ENCODE results near the gene AHI1.
A peak's percentile ranks its signal among the peaks of the same experiment; 100 is the strongest.
"Not testable (repeated sequence)": the region's sequence is repeated elsewhere in the genome, so short reads cannot be mapped to it uniquely, and the experiment has no call there.

The AHI1 gene

DNA sequence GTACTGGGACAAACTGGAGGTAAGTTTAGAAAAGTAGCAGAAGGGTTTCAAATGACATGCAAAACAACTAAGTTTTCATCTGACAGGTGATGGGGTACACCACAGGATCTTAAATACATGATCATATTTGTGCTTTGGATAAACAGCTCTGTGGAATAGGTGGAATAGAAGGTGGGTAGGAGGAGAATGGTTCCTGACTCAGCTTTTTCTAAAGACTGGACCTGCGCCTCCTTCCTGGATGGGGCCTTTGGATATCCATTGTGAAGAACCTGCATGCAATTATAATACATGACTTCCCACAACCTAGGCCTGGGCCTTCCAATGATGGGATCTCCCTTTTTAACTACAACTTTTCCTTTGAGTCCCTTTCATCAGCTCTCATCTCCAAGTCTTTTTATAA lies 145.9 kb downstream of the AHI1 start:
- CTCF ChIA-PET: interaction anchor here (0.8 kb wide), 1 partner anchor 31 kb away, joined by 3 read pairs; no protein-coding TSS in a partner anchor
- TF ChIP-seq, protein P1, sequence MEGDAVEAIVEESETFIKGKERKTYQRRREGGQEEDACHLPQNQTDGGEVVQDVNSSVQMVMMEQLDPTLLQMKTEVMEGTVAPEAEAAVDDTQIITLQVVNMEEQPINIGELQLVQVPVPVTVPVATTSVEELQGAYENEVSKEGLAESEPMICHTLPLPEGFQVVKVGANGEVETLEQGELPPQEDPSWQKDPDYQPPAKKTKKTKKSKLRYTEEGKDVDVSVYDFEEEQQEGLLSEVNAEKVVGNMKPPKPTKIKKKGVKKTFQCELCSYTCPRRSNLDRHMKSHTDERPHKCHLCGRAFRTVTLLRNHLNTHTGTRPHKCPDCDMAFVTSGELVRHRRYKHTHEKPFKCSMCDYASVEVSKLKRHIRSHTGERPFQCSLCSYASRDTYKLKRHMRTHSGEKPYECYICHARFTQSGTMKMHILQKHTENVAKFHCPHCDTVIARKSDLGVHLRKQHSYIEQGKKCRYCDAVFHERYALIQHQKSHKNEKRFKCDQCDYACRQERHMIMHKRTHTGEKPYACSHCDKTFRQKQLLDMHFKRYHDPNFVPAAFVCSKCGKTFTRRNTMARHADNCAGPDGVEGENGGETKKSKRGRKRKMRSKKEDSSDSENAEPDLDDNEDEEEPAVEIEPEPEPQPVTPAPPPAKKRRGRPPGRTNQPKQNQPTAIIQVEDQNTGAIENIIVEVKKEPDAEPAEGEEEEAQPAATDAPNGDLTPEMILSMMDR (IDR thresholded peaks at IDR 0.05; ENCODE audit: control extremely low read depth, extremely low read depth, low read depth, missing control alignments): no peak
- POLR2A ChIA-PET: no interaction called here
- no peak for DNase-seq (ENCODE audit: extremely low spot score)

DNA sequence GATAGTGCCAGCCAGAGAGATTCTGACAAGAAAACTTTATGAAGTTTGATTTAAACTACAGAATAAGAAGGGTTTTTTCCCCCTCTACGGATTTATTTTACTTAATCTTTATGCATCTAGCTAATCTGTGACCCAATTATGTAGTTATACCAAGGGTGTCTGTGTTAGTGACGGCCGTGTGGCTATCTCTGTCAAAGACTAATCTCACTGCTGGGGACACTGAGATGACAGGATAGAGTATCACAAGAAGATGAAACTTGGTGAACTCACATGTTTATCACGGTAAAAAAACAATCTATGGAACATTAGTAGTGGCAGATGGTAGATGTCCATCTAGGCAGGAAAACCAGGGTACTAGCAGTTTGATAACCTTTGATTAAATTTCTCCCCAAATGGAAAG lies 149.7 kb downstream of the AHI1 start:
- POLR2A ChIA-PET: no interaction called here

DNA sequence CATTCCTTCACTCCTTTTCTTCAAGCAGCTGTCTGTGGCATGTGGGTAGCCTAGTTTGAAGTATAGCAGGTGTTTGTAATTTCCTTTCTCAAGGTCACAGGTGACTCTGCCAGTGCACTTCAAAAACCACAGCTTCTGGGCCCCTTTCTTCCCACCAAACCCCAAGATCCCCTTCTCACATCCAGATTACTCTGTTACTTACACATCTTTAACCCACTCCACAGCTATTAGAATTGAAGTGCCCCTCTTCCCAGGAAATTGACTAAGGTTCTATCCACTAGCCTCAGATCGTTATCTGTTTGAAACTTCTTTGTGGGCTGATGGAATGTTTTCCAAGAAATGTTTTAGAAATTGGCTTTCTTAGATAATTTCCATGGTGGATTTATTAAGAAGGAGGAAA lies 150.8 kb downstream of the AHI1 start:
- CTCF ChIA-PET: interaction anchor here (0.9 to 1.4 kb wide), 4 partner anchors 10 to 24 kb away, joined by 3 read pairs; no protein-coding TSS in a partner anchor
- TF ChIP-seq, protein P1 (IDR thresholded peaks at IDR 0.05; ENCODE audit: control extremely low read depth, extremely low read depth, low read depth, missing control alignments): no peak
- no peak for DNase-seq (ENCODE audit: extremely low spot score)
- POLR2A ChIA-PET: interaction anchor here (0.6 kb wide), 1 partner anchor 1384 kb away, joined by 4 read pairs; no protein-coding TSS in a partner anchor

More for the DNA sequence above, 149.7 kb downstream of the AHI1 start:
- CTCF ChIA-PET: no interaction called here
- no peak for DNase-seq (ENCODE audit: extremely low spot score)
- TF ChIP-seq, protein P1 (IDR thresholded peaks at IDR 0.05; ENCODE audit: control extremely low read depth, extremely low read depth, low read depth, missing control alignments): no peak

DNA sequence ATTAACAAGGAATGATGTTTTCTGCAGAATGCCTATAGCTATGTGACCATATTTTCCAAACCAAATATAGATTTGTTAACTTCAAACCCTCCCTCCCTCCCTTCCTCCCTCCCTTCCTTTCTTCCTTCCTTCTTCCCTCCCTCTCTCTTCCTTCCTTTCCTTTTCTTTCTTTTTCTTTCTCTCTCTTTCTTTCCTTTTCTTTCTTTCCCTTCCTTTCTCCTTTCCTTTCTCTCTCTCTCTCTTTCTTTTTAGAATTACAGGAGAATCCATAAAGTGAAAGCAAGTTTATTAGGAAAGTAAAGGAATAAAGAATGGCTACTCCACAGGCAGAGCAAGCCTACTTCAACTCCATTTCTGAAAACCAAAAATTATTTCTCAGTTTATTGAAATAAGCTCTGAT lies 153.0 kb downstream of the AHI1 start:
- ChIA-PET CTCF (interaction anchor here (0.9 to 1.3 kb wide), 2 partner anchors 9 kb away, joined by 3 to 4 read pairs; no protein-coding TSS in a partner anchor), POLR2A (no interaction called here)
- DNase-seq (ENCODE audit: extremely low spot score): no peak
- TF ChIP-seq, protein P1 (IDR thresholded peaks at IDR 0.05; ENCODE audit: control extremely low read depth, extremely low read depth, low read depth, missing control alignments): no peak

DNA sequence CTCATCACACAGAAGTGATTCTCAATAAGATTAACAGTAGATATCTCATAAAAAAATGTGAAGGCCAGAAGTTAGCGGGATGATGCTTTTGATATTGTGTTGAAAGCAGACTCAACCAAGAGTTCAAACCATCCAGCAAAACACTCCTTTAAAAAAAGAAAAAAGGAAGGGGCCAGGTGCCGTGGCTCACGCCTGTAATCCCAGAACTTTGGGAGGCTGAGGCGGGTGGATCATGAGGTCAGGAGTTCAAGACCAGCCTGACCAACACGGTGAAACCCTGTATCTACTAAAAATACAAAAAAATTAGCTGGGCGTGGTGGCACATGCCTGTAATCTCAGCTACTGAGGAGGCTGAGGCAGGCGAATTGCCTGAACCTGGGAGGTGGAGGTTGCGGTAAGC lies 157.6 kb downstream of the AHI1 start:
- CTCF ChIA-PET, POLR2A ChIA-PET: not testable (repeated sequence)

DNA sequence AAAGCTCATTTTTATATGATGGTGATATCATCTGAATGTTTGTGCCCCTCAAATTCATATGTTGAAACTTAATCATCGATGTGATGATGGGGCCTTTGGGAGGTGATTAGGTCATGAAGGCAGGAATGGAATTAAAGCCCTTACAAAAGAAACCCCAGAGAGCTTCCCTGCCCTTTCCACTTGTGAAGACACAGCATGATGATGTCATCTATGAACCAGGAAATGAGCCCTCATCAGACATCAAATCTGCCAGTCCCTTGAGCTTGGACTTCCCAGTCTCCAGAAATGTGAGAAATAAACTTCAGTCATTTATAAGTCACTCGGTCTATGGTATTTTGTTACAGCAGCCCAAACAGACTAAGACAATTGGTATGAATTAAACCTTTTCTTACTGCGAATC lies 163.4 kb downstream of the AHI1 start:
- ChIA-PET POLR2A (no interaction called here), CTCF (interaction anchor here (1.0 to 1.1 kb wide), 3 partner anchors 12 to 37 kb away, joined by 3 read pairs; no protein-coding TSS in a partner anchor)
- DNase-seq (ENCODE audit: extremely low spot score): no peak
- TF ChIP-seq, protein P1 (IDR thresholded peaks at IDR 0.05; ENCODE audit: control extremely low read depth, extremely low read depth, low read depth, missing control alignments): no peak

More for the DNA sequence above, 157.6 kb downstream of the AHI1 start:
- not testable (repeated sequence) for DNase-seq (ENCODE audit: extremely low spot score)

DNA sequence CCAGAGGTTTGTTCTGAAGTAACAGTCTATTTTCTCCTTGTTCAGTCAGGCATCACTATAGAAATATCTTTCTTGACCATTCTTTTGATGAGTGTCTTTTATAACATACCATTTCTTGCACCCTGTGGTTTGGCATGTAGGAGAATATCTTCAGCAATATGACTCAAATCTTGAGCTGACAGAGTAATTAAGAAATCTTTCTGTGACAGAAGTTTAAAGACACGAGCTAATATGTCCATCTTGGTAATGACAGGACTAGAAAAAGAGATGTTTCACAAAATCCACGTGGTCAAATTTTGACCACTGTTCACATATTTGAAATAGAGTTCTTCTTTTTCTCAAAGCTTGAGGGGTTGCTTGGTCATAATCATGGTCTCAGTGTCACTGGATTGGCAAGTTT lies 166.5 kb downstream of the AHI1 start:
- ChIA-PET POLR2A (no interaction called here), CTCF (interaction anchor here (0.9 to 2.0 kb wide), 3 partner anchors 9 to 92 kb away, joined by 3 to 7 read pairs (median 4); no protein-coding TSS in a partner anchor)
- TF ChIP-seq, protein P1 (IDR thresholded peaks at IDR 0.05; ENCODE audit: control extremely low read depth, extremely low read depth, low read depth, missing control alignments): no peak
- DNase-seq (ENCODE audit: extremely low spot score): peak; percentile 14
